ENCODE measurements around the gene MICAL3. TPM values are rescaled to one million over a fixed set of nuclear protein-coding genes. Genes with fewer than 3 reads are reported as not detected.

The MICAL3 gene
- total RNA-seq, 6 experiments from 2014 or later = 38.6 to 44.1 (median 39.7) TPM

DNA sequence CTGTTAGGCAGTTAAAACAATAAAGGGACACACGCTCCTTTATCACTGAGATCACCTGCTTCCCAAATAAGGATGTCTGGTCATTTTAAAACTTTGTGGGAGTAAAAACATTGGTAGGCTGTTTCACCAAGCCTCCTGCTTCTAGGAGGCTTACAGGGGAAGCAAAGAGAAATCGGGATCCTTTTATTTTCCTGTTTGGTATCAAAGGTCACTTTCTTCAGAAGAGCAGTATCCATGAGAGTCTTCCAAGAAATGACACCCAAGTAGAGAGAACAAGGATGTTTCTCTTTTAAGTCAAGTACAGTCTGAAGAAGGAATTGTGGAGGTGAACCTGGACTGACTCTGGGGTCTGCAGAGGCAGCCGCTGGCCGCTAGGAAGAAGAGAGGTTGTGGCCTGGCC is 213.2 kb downstream of the MICAL3 start:
- H3K4me1 Mint-ChIP-seq (ENCODE audit: low read depth) = no peaks in the 10 kb centered on the region
- DNase-seq = no peak
- TF ChIP-seq, protein P1, sequence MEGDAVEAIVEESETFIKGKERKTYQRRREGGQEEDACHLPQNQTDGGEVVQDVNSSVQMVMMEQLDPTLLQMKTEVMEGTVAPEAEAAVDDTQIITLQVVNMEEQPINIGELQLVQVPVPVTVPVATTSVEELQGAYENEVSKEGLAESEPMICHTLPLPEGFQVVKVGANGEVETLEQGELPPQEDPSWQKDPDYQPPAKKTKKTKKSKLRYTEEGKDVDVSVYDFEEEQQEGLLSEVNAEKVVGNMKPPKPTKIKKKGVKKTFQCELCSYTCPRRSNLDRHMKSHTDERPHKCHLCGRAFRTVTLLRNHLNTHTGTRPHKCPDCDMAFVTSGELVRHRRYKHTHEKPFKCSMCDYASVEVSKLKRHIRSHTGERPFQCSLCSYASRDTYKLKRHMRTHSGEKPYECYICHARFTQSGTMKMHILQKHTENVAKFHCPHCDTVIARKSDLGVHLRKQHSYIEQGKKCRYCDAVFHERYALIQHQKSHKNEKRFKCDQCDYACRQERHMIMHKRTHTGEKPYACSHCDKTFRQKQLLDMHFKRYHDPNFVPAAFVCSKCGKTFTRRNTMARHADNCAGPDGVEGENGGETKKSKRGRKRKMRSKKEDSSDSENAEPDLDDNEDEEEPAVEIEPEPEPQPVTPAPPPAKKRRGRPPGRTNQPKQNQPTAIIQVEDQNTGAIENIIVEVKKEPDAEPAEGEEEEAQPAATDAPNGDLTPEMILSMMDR (IDR thresholded peaks at IDR 0.05) = no peak
- no peaks in the 10 kb centered on the region for H3K9me3 Mint-ChIP-seq
- no peak overlapping the region for H3K27ac Mint-ChIP-seq
- no peak overlapping the region for H3K4me3 Mint-ChIP-seq
- no peaks in the 10 kb centered on the region for H3K27me3 Mint-ChIP-seq (ENCODE audit: insufficient read depth)
- 0 out of 2 replicates have a peak, but pooled peaks cover 4% of the 10 kb centered on the region for H3K36me3 Mint-ChIP-seq (ENCODE audit: low read depth)

- no peak for DNase-seq
- Mint-ChIP-seq H3K27me3 (ENCODE audit: insufficient read depth) (no peaks in the 10 kb centered on the region), H3K4me1 (ENCODE audit: low read depth) (no peaks in the 10 kb centered on the region)
These were observed 213.7 kb downstream of the MICAL3 start for GRCh38 chr22:17810570-17811116.

DNA sequence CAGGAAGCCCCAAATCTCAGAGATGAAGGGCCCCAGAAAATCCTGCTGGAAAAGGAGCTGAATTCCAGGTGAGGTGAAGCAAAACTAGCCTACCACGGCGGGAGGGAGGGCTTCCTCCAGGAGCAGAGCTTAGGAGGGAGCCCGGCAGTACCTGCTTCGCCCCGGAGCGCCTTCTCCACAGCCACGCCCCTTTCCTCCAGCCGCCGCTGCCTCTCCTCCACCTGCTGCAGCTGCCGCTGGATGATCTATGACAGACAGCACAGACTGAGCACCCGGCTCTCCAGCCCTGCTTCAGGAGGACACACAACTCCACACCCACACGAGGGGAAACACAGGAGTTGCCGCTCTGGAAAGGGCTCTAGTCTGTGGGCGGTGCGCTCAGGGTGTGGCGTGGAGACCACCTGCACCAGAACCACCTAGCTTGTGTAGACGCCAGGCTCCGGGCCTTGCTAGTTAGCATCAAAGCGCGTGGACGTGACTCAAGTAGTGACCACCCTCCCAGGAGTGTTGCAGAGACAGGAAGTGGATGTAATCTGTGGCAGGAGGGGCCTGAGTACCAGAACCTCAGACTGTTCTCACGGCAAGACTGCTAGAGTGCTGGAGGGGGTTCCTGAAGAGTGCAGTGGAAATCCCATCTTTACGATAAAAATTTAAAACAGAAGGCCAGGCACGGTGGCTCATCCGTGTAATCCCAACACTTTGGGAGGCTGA is 215.5 kb downstream of the MICAL3 start:
- no peak overlapping the region for H3K27ac Mint-ChIP-seq
- no peak overlapping the region for H3K4me3 Mint-ChIP-seq
- H3K4me1 Mint-ChIP-seq (ENCODE audit: low read depth) = no peaks in the 10 kb centered on the region
- H3K36me3 Mint-ChIP-seq (ENCODE audit: low read depth) = no peaks in the 10 kb centered on the region
- no peaks in the 10 kb centered on the region for H3K9me3 Mint-ChIP-seq
- TF ChIP-seq, protein P1 (IDR thresholded peaks at IDR 0.05) = no peak
- no peak for DNase-seq
- H3K27me3 Mint-ChIP-seq (ENCODE audit: insufficient read depth) = no peaks in the 10 kb centered on the region

More at GRCh38 chr22:17810570-17811116, 213.7 kb downstream of the MICAL3 start:
- no peaks in the 10 kb centered on the region for H3K9me3 Mint-ChIP-seq
- 0 out of 2 replicates have a peak, but pooled peaks cover 2% of the 10 kb centered on the region for H3K36me3 Mint-ChIP-seq (ENCODE audit: low read depth)
- H3K4me3 Mint-ChIP-seq = no peak overlapping the region
- TF ChIP-seq, protein P1 (IDR thresholded peaks at IDR 0.05) = no peak
- no peak overlapping the region for H3K27ac Mint-ChIP-seq

DNA sequence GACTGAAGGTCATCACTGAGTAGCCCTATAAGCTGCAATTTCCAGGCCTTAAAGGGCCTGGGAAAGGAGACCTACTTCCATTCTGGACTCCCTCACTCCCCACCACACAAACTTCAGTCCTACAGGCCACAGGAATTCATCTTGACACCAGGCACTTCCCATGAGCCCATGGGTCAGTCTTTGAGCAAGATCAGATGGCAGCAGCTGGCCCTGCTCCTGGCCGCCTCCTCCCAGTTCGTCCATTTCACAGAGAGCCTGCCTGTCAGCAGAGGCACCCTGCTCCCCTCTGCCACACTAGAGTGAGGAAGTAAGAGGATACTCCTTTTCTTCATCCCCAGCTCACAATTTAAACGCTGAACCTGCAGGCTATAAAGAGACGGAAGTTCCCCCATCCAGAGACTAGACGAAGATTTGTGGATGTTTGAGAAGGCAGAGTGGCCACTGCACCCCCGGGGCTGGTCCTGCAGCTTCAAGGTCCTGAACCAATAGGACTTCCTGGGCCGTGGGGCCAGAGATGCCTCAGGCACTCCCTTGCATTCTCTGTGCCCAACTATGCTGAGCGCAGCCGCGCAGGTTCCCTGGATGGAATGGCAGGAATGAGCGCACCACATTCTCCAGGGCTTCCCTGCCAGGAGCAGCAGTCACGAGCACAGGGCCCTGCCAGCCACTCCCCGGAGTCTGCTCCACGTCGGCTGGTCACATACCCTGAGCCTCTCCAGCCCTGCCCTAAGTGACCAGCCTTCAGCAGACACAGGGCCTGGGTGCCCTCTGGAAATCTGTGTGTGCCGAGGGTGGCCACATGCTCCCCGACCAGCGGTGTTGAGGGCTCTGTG is 216.6 kb downstream of the MICAL3 start:
- no peak for DNase-seq
- Mint-ChIP-seq H3K27me3 (ENCODE audit: insufficient read depth) (no peaks in the 10 kb centered on the region), H3K36me3 (ENCODE audit: low read depth) (no peaks in the 10 kb centered on the region), H3K27ac (no peak overlapping the region), H3K4me3 (no peak overlapping the region), H3K4me1 (ENCODE audit: low read depth) (no peaks in the 10 kb centered on the region), H3K9me3 (no peaks in the 10 kb centered on the region)
- TF ChIP-seq, protein P1 (IDR thresholded peaks at IDR 0.05) = no peak

DNA sequence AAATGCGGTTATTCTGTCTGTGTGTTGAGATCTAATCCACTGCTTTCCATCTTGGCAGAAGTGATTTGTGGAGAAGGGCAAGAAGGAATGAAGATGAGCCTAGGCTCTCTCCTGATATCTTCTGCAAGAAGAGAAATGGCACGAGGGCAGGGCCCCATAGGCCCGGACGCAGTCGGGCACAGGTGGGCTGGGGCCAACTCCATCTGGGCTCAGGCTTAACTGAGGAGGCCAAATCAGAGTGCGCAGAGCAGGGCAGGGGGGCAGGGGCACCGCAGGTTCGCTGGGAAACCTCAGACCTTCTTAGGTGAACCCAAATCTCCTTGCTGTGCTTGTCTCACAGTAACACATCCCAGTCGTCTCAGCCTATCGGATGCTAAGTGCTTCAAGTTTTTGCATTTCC is 217.3 kb downstream of the MICAL3 start:
- H3K9me3 Mint-ChIP-seq = no peaks in the 10 kb centered on the region
- DNase-seq = no peak
- H3K4me3 Mint-ChIP-seq = no peak overlapping the region
- no peaks in the 10 kb centered on the region for H3K36me3 Mint-ChIP-seq (ENCODE audit: low read depth)
- H3K4me1 Mint-ChIP-seq (ENCODE audit: low read depth) = no peaks in the 10 kb centered on the region
- no peaks in the 10 kb centered on the region for H3K27me3 Mint-ChIP-seq (ENCODE audit: insufficient read depth)
- H3K27ac Mint-ChIP-seq = no peak overlapping the region
- TF ChIP-seq, protein P1 (IDR thresholded peaks at IDR 0.05) = no peak

Measured in HFFc6 (cell line).